NCI-H1417 (cell line): Measurements from ENCODE around the gene C12orf75.
A peak's percentile ranks its signal among the peaks of the same experiment; 100 is the strongest.

Experiments used
- DNase-seq, 3 experiments: peaks; one replicate each; lab custom pipeline; 2025; lab: John Stamatoyannopoulos, UW

C12orf75 gene

GRCh38 chr12:105418229-105418628 lies 87.7 kb downstream of the C12orf75 start:
- no peak for DNase-seq

- no peak for DNase-seq
Observed at GRCh38 chr12:105418821-105419291, 88.4 kb downstream of the C12orf75 start.

GRCh38 chr12:105419606-105420005 lies 89.1 kb downstream of the C12orf75 start:
- DNase-seq: no peak

- no peak for DNase-seq
Observed at GRCh38 chr12:105420046-105420445, 89.6 kb downstream of the C12orf75 start.

- peak; percentile 69 to 90 (median 82) for DNase-seq
Observed at GRCh38 chr12:105420659-105421240, 90.3 kb downstream of the C12orf75 start.
